ENCODE measurements around the gene KCND2.

The KCND2 gene

GRCh38 chr7:120311028-120311788 lies 38.2 kb downstream of the KCND2 start:
- DNase-seq: no peak

GRCh38 chr7:120320218-120320961 lies 47.4 kb downstream of the KCND2 start:
- DNase-seq: no peak

- no peak for DNase-seq
Measured at GRCh38 chr7:120327054-120327453, 54.1 kb downstream of the KCND2 start.

GRCh38 chr7:120332433-120332832 lies 59.5 kb downstream of the KCND2 start:
- DNase-seq: no peak

- DNase-seq: no peak
Measured at GRCh38 chr7:120334475-120334874, 61.5 kb downstream of the KCND2 start.

- DNase-seq: no peak
Measured at GRCh38 chr7:120337308-120337907, 64.4 kb downstream of the KCND2 start.

GRCh38 chr7:120344276-120344675 lies 71.3 kb downstream of the KCND2 start:
- DNase-seq: no peak

GRCh38 chr7:120353171-120353570 lies 80.2 kb downstream of the KCND2 start:
- DNase-seq: no peak

GRCh38 chr7:120360918-120361317 lies 87.9 kb downstream of the KCND2 start:
- no peak for DNase-seq

- no peak for DNase-seq
Measured at GRCh38 chr7:120363414-120363813, 90.4 kb downstream of the KCND2 start.

- no peak for DNase-seq
Measured at GRCh38 chr7:120370954-120371353, 98.0 kb downstream of the KCND2 start.

GRCh38 chr7:120373174-120373573 lies 100.2 kb downstream of the KCND2 start:
- no peak for DNase-seq

GRCh38 chr7:120394595-120394994 lies 121.6 kb downstream of the KCND2 start:
- DNase-seq: no peak

GRCh38 chr7:120395526-120396019 lies 122.6 kb downstream of the KCND2 start:
- no peak for DNase-seq

GRCh38 chr7:120398284-120399000 lies 125.5 kb downstream of the KCND2 start:
- no peak for DNase-seq

GRCh38 chr7:120400806-120401455 lies 128.0 kb downstream of the KCND2 start:
- no peak for DNase-seq

GRCh38 chr7:120402079-120402767 lies 129.2 kb downstream of the KCND2 start:
- DNase-seq: no peak

- DNase-seq: no peak
Measured at GRCh38 chr7:120402801-120403200, 129.8 kb downstream of the KCND2 start.

GRCh38 chr7:120404042-120404441 lies 131.1 kb downstream of the KCND2 start:
- no peak for DNase-seq

- no peak for DNase-seq
Measured at GRCh38 chr7:120405652-120406051, 132.7 kb downstream of the KCND2 start.

GRCh38 chr7:120407010-120407409 lies 134.0 kb downstream of the KCND2 start:
- DNase-seq: no peak
